PFSK-1 (cell line): Measurements from ENCODE around the gene ANTXR1.

Source experiments
- FOXP2 ChIP-seq: optimal IDR thresholded peaks from 2 replicates; pipeline ENCODE3; 2011; ENCODE audit warnings: borderline replicate concordance, control low read depth, inconsistent platforms; ENCODE audit not compliant: insufficient read depth; ENCODE audit errors: extremely low read length, extremely low read depth
- POLR2AphosphoS5 ChIP-seq: IDR thresholded peaks from 2 replicates; pipeline ENCODE4 v1.6.1; 2012; ENCODE audit warnings: low read depth, mild to moderate bottlenecking, control low read depth, low read length, moderate library complexity
- SIN3A ChIP-seq: IDR thresholded peaks from 2 replicates; pipeline ENCODE4 v1.6.1; 2012; ENCODE audit warnings: mild to moderate bottlenecking, low read length, moderate library complexity, borderline replicate concordance; ENCODE audit not compliant: insufficient read depth
- TAF1 ChIP-seq: IDR thresholded peaks from 2 replicates; pipeline ENCODE4 v1.6.1; 2012; ENCODE audit warnings: low read length, control low read depth, borderline replicate concordance; ENCODE audit not compliant: insufficient read depth
- TF ChIP-seq, protein P1 (sequence below), 2 experiments: IDR thresholded peaks; 2 replicates each; pipeline versions ENCODE4 v1.6.1 to v1.8.0; 2011 to 2012; ENCODE audit warnings: low read depth in 2 of 2, low read length in 2 of 2, control low read depth in 1 of 2, inconsistent platforms in 1 of 2, mild to moderate bottlenecking in 1 of 2, moderate library complexity in 1 of 2; ENCODE audit not compliant: insufficient read depth in 1 of 2

The ANTXR1 gene

DNA sequence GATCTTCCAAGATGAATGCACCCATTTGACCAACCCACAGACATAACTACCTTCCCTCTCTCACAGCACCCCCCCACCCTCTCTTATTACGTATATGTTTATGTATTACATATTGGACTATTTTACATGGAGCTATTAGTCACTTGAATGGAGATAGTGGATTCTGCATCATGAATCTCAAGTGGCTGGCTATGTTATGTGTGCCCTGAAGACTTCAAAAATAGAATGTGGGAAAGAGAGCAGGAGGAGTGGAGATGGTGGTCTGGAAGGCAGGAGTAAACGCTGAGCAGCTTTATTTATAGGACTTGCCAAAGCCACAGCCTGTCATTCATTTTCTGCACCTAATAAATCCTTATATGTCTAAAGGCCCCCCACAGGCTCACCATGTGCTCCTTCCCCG, 4.9 kb downstream of the ANTXR1 start:
- TF ChIP-seq FOXP2, result no peak
- TF ChIP-seq POLR2AphosphoS5, result no peak
- no peak for TF ChIP-seq TAF1
- TF ChIP-seq, protein P1, sequence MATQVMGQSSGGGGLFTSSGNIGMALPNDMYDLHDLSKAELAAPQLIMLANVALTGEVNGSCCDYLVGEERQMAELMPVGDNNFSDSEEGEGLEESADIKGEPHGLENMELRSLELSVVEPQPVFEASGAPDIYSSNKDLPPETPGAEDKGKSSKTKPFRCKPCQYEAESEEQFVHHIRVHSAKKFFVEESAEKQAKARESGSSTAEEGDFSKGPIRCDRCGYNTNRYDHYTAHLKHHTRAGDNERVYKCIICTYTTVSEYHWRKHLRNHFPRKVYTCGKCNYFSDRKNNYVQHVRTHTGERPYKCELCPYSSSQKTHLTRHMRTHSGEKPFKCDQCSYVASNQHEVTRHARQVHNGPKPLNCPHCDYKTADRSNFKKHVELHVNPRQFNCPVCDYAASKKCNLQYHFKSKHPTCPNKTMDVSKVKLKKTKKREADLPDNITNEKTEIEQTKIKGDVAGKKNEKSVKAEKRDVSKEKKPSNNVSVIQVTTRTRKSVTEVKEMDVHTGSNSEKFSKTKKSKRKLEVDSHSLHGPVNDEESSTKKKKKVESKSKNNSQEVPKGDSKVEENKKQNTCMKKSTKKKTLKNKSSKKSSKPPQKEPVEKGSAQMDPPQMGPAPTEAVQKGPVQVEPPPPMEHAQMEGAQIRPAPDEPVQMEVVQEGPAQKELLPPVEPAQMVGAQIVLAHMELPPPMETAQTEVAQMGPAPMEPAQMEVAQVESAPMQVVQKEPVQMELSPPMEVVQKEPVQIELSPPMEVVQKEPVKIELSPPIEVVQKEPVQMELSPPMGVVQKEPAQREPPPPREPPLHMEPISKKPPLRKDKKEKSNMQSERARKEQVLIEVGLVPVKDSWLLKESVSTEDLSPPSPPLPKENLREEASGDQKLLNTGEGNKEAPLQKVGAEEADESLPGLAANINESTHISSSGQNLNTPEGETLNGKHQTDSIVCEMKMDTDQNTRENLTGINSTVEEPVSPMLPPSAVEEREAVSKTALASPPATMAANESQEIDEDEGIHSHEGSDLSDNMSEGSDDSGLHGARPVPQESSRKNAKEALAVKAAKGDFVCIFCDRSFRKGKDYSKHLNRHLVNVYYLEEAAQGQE (IDR thresholded peaks at IDR 0.05; ENCODE audit: insufficient read depth in 1 of 2, low read depth in 2 of 2, low read length in 2 of 2), result no peak
- TF ChIP-seq SIN3A, result no peak

DNA sequence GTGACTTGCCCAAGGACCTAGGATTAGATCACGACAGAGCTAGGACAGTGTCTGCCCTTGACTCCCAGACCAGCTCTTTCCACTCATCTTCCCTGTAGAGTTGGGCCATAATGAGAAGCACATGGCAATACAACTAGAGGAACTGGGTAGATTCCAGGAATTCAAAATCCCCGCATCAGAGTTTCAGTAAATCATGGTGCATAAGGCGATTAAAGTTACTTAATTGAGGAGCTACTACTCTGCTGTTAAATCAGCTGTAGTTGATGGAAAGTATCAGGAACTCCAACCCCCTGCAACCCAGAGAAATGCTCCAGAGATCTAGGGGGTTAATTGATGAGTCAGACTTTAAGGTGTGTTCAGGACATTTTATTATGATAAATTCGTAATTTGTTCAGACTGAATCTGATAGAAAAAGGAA, 5.7 kb downstream of the ANTXR1 start:
- TF ChIP-seq SIN3A (no peak), FOXP2 (no peak), TAF1 (no peak), POLR2AphosphoS5 (no peak)
- TF ChIP-seq, protein P1 (IDR thresholded peaks at IDR 0.05; ENCODE audit: insufficient read depth in 1 of 2, low read depth in 2 of 2, low read length in 2 of 2), result no peak

DNA sequence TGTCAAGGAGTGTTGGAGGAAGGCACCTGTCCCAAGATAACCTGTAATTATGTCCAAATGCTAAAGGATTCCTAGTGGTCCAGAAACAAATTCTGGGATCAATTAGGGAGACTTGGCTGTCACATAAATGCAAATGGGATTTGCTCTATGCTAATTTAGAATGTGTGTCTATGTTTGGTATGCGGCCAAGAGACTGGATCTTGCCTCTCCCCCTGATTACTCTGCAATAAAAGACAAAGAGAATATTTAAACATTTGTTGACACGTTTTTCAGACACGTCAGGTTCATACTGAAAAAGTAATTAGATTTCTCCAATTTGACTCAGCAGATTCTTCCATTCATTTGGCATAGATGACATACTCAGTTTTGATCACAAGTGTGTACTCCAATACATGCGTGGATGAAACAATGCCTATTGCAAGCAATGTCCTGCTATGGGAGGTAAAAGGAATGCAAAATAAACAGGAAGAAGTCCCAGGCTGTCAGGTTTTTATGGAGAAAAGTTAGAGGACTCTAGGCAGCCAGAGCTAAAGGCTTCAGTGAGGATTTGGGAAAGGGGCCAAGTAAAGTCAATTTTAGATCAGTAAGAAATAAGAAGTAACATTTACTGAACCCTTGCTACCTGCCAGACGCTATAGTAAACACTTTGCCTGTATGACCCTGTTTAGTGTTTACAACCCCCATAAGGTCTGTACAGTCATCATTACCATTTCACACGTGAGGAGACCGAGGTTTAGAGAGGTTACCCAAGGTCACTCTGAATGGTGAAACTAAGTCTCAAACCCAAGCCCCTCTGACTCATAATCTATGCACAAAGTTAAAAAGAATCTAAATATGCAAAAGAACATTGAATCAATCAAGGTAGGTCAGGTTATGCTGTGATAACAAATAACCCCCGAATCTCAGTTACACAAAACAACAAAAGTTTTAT, 7.8 kb downstream of the ANTXR1 start:
- TF ChIP-seq TAF1, result no peak
- TF ChIP-seq SIN3A, result no peak
- TF ChIP-seq, protein P1 (IDR thresholded peaks at IDR 0.05; ENCODE audit: insufficient read depth in 1 of 2, low read depth in 2 of 2, low read length in 2 of 2), result no peak
- no peak for TF ChIP-seq FOXP2
- TF ChIP-seq POLR2AphosphoS5, result no peak

DNA sequence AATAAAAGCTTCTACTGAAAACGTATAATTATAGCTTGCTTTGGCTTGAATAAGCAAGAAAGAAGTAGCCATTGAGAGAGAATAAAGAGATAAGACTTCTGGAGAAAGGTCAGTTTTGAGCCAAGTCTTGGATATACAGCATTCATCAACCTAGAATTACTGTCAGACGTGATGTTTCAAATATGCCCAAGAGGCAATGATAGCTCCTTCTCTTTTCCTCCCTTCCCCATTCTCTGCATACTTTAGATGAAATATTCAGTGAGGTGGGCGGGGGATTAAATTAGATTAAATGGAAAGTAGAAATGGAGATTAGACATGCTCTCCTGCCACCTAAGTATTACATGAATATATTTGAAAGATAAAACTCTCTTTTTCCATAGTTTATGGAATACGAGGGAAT, 8.7 kb downstream of the ANTXR1 start:
- TF ChIP-seq FOXP2 (no peak), POLR2AphosphoS5 (no peak), TAF1 (no peak), SIN3A (no peak)
- TF ChIP-seq, protein P1 (IDR thresholded peaks at IDR 0.05; ENCODE audit: insufficient read depth in 1 of 2, low read depth in 2 of 2, low read length in 2 of 2), result no peak
